HL-60 (cell line): ENCODE results near the gene AADACL3.

ENCODE experiments used
- POLR2AphosphoS5 ChIP-seq: IDR thresholded peaks from 2 replicates; pipeline ENCODE4 v1.6.1; 2012; ENCODE audit warnings: low read depth
- SPI1 ChIP-seq: IDR thresholded peaks from 2 replicates; pipeline ENCODE4 v1.6.1; 2012; ENCODE audit warnings: low read depth, mild to moderate bottlenecking, borderline replicate concordance
- TF ChIP-seq, protein P1 (sequence below): IDR thresholded peaks from one replicate; pipeline ENCODE4 v1.5.1; 2011; ENCODE audit warnings: low read length, control low read depth, inconsistent platforms; ENCODE audit not compliant: insufficient read depth
- TF ChIP-seq, protein P2 (sequence below): IDR thresholded peaks from 2 replicates; pipeline ENCODE4 v1.6.1; 2012; ENCODE audit warnings: low read depth; ENCODE audit not compliant: insufficient replicate concordance

DNA sequence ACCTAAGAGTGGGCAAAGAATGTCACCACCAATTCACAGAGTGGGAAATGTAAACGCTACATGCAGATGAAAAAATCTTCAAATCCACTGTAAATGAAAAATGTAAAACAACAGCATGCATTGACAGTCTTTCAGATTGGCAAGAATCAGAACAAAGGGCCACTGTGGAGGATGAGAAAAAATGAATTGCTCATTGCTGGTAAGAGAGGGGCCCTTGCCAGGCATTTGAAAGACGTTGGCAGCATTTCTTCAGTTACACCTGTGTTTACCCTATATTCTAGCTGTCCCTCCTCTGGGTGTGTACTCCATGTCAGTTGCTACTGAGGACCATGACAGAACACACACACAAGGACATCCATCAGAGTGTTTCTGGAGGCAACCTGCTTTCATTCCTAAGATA, 25.8 kb upstream of the AADACL3 start:
- TF ChIP-seq, protein P1, sequence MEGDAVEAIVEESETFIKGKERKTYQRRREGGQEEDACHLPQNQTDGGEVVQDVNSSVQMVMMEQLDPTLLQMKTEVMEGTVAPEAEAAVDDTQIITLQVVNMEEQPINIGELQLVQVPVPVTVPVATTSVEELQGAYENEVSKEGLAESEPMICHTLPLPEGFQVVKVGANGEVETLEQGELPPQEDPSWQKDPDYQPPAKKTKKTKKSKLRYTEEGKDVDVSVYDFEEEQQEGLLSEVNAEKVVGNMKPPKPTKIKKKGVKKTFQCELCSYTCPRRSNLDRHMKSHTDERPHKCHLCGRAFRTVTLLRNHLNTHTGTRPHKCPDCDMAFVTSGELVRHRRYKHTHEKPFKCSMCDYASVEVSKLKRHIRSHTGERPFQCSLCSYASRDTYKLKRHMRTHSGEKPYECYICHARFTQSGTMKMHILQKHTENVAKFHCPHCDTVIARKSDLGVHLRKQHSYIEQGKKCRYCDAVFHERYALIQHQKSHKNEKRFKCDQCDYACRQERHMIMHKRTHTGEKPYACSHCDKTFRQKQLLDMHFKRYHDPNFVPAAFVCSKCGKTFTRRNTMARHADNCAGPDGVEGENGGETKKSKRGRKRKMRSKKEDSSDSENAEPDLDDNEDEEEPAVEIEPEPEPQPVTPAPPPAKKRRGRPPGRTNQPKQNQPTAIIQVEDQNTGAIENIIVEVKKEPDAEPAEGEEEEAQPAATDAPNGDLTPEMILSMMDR: no peak
- TF ChIP-seq POLR2AphosphoS5 (no peak), SPI1 (no peak)
- TF ChIP-seq, protein P2, sequence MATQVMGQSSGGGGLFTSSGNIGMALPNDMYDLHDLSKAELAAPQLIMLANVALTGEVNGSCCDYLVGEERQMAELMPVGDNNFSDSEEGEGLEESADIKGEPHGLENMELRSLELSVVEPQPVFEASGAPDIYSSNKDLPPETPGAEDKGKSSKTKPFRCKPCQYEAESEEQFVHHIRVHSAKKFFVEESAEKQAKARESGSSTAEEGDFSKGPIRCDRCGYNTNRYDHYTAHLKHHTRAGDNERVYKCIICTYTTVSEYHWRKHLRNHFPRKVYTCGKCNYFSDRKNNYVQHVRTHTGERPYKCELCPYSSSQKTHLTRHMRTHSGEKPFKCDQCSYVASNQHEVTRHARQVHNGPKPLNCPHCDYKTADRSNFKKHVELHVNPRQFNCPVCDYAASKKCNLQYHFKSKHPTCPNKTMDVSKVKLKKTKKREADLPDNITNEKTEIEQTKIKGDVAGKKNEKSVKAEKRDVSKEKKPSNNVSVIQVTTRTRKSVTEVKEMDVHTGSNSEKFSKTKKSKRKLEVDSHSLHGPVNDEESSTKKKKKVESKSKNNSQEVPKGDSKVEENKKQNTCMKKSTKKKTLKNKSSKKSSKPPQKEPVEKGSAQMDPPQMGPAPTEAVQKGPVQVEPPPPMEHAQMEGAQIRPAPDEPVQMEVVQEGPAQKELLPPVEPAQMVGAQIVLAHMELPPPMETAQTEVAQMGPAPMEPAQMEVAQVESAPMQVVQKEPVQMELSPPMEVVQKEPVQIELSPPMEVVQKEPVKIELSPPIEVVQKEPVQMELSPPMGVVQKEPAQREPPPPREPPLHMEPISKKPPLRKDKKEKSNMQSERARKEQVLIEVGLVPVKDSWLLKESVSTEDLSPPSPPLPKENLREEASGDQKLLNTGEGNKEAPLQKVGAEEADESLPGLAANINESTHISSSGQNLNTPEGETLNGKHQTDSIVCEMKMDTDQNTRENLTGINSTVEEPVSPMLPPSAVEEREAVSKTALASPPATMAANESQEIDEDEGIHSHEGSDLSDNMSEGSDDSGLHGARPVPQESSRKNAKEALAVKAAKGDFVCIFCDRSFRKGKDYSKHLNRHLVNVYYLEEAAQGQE: no peak
